ENCODE data around the gene C3AR1.

DNA sequence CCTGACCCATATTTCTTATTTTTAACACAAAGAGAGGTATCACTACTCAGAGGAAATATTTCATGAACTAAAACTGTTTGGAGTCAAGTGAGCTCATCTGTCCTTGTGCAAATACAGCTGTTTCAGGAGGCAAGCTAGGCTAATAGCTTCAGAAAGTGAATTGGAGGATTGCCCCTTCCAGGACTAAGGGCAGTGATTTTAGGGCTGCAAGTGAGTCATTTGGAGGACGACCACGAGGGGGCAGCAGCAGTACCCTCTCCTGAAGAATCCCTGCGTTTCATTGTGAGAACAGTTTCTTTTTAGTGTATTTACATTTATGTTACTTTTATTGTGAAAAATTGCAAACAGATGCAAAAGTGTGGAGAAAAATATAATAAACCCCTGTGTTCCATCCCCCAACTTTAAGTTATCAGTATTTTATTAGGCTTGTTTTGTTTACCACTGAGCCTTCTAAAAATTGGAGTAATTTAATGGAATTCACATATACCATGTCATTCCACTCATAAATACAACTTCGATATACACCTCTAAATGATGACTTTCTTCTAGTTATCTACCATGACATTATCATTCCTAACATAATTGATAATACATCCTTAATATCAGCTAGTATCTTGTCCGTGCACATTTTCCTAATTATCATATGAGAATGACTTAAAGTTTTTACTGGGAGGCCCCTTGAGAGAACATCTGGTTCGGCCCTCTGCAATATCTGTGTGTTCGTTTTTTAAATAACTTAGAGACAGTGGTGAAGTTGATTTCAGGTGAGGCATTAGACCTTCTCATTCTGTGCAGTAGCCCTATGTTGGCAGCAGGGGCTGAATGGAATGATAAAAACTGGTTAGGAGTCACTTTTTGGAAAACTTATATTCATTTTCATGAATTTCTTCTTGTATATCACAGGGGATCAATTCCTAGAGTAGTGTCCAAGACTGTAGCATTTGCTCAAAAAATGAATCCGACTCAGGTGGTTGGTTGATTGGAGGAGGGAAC is 19.9 kb downstream of the C3AR1 start:
- TF ChIP-seq, protein P1, sequence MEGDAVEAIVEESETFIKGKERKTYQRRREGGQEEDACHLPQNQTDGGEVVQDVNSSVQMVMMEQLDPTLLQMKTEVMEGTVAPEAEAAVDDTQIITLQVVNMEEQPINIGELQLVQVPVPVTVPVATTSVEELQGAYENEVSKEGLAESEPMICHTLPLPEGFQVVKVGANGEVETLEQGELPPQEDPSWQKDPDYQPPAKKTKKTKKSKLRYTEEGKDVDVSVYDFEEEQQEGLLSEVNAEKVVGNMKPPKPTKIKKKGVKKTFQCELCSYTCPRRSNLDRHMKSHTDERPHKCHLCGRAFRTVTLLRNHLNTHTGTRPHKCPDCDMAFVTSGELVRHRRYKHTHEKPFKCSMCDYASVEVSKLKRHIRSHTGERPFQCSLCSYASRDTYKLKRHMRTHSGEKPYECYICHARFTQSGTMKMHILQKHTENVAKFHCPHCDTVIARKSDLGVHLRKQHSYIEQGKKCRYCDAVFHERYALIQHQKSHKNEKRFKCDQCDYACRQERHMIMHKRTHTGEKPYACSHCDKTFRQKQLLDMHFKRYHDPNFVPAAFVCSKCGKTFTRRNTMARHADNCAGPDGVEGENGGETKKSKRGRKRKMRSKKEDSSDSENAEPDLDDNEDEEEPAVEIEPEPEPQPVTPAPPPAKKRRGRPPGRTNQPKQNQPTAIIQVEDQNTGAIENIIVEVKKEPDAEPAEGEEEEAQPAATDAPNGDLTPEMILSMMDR (IDR thresholded peaks at IDR 0.05): peak in 2 of 3 donors; percentile 62 to 74
- TF ChIP-seq POLR2A (IDR thresholded peaks at IDR 0.05): no peak

Data from breast epithelium (tissue), 3 donors.